ENCODE data around the gene TBL1XR1.
"Not testable (repeated sequence)": the region's sequence is repeated elsewhere in the genome, so short reads cannot be mapped to it uniquely, and the experiment has no call there.

TBL1XR1 gene

DNA sequence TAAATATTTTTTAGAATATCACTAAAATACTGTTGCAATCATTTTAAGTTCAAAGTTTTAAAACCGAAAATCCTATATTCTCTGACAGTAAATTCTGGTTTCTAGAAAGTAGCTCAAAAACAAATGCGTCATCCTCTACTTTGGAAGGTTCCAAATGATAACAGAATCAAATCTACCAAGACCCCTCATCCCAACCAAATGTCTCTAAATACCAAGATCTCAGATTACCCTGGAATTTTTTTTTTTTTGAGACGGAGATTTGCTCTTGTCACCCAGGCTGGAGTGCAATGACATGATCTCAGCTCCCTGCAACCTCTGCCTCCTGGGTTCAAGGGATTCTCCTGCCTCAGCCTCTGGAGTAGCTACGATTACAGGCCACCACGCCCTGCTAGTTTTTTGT lies 16.8 kb downstream of the TBL1XR1 start:
- no peak for DNase-seq

DNA sequence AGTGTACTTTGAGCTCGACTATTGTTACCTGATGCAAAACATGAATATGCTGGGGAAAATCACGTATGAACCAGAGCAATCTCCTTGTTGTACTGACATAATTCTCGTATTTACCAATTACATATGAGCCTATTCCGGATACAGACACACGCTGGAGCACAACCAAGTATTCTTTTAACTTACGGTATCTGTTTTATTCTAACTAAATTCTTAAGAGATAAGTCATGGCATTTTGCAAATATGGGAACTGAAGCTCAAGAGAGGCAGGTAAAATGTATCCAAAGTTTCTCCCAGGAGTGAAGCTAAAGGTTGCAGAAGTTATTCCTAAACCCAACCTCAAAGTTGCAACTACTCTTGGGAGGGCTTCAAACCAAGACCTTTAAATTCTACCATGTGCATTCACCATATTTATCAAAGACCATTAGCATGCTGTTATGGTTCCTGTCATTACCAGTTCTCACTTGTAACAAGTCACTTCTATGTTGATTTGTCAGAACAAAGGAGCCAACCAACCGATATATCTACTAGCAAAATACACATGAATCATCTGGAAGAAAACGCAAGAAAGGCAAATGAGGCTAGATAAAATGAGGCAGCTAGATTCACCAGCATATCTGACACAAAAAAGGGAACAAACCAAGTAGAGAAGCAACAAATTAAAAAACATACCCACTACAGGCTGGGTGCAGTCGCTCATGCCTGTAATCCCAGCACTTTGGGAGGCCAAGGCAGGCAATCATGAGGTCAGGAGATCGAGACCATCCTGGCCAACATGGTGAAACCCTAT lies 17.8 kb downstream of the TBL1XR1 start:
- DNase-seq = no peak

DNA sequence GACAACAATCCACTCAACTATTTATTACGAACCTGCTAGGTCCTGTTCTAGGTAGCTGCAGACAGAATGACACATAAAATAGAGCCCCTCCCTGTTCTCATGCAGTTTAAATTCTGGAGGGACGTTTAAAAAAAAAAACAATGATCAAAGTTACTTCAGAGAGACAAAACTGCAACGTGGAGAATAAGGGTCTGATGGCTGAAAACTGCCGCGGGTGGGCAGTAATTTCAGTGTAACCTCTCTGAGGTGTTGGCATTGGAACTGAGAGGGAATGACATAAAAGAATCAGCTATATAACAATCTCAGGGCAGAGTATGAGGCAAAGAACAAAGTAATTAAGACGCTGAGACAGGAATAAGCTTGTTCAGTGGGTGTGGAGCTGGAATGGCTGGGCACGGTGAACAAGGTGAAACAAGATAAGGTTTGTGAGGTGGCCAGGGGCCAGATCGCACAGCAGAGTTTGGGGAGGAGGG lies 19.5 kb downstream of the TBL1XR1 start:
- no peak for DNase-seq

DNA sequence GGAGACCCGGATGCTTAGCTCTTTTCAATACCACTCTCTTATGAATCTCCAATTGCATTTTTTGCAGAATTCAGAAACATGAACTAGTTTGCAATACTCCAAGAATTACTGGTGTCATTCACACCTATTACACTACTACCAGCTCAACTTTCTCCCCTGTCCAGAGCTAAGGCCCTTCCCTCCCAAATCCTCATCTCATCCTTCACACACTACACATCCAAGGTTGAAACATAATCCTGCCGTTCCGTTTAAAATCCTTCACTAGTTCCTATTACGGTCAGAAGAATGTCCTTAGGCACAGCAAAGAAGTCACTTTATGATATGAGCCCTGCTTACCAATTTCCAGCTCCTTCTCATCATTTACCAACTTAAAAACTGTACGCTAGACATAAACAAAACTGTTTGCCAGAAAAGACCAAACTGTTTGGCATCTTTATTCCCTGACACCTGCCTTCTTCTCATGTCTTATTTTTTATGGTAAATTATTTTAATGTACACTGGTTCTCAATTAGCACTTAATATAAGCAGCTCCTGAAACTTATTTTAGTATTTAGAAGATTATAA lies 22.6 kb downstream of the TBL1XR1 start:
- DNase-seq = no peak

DNA sequence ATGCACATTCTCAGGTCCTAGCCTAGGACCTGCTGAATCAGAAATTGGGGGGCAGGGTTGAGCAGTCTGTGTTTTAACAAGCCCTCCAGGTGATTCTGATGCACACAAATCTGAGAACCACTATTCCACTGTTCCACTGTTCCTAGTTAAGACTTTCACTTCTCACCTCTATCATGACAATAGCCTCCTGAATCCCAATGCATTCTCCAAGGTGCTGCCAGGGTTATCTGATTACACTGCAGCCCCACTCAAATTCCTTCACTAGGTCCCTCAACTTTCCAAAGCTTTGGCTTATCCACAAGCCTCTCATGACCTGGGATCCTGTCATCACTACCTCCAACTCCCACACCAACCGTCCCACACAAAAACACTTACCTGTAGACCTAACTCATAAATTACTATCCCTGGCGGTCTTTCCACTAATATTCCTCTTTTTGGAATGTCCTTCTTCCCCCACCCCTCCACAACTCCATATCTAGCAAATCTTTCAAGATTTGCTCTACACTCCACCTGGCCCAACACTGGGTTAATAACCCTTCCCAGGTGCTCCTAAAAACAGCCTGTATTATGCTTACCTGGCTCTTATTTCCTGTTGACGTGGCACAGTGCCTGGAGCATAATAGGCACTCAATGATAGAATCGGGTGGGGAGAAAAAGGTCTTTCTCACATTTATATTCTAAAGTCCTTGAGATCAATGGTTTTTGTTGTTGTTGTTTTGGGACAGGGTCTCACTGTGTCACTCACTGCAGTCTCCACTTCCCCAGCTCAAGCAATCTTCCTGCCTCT lies 27.2 kb downstream of the TBL1XR1 start:
- no peak for DNase-seq

DNA sequence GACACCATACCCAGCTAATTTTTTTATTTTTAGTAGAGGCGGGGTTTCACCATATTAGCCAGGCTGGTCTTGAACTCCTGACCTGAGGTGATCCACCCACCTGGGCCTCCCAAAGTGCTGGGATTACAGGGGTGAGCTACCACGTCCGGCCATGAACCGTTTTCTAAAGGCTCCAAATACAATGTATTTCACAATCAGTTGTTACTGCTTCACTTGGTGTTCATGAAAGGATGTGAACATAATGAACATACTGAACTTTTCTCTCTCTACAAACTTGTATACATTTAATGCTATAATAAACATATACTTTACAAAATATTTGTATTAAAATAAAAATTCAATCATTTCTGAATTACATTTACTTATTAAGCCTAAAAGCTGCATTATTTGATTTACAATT lies 28.9 kb downstream of the TBL1XR1 start:
- DNase-seq = no peak

DNA sequence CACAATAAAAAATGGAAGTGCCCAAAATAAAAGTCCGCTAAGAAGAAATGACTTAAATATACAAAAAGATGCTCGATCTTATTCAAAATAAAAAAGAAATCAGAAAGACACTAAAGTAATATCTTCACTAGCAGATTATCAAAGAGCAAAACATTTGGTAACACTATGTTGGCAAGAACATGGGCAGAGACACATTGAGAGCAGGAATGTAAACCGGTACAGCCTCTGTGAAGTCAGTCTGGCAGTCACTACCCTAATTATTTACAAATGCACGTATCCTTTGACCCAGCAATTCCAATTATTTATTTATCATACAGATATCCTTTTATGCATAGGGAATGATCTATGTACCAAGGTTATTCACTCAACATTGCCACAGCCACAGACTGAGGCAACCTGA lies 34.5 kb downstream of the TBL1XR1 start:
- no peak for DNase-seq

DNA sequence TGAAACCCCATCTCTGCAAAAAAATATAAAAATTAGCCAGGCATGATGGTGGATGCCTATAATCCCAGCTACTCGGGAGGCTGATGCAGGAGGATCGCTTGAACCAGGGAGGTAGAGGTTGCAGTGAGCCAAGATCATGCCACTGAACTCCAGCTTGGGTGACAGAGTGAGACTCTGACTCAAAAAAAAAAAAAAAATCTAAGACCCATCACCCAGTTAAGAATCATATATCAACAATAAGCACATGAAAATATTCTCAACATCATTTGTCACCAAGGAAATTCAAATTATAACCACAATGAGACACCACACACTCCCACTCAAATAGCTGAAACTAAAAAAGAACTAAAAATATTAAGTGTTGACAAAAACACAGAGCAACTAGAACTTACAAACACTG lies 35.7 kb downstream of the TBL1XR1 start:
- DNase-seq = not testable (repeated sequence)

DNA sequence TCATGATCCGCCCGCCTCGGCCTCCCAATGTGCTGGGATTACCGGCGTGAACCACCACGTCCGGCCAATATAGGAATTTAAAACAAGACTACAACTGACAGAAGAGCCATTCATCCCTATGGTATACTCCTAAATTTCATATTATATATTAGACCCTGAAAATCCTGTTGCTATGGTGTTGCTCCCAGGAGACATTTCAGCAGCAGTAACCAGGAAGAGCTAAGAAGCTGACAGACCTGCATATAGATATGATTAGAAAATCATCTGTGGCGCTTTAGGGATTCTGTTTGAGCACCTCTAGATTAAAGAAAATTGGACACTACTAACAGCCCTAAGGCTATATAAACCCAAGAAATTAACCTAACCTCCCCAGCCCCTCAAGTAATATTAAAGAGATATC lies 38.8 kb downstream of the TBL1XR1 start:
- no peak for DNase-seq

DNA sequence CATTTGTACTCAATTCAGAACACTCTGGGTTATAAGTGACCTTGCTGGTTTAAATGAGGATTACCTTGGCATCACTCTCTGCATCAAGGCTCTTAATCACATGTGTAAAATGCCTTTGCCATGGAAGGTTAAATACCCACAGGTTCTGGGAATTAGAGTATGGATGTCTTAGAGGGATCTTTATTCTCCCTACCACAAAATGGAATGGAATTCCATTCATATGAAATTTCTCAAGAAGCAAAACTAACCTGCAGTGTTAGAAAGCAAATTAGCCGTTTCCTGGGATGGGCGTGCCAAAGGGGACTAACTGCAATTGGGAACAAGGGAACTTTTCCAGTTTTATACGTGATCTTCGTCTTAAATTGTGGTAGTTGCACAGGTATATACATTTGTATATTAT lies 39.8 kb downstream of the TBL1XR1 start:
- DNase-seq = no peak

DNA sequence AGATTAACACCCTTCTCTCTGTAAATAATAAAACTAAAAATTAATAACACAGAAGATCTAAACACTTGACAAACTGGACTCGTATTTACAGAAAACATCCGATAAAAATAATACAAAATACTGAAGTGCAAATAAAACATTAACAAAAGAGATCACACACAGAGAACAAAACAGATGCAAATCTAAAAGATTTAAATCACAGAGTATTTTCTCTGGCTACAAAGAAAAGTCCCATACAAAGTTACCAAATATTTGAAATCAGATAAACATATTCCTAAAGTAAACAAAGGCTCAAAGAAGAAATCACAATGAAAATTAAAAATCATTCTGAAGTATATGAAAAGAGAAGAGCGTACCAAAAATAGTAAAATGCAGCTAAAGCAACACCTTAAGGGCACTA lies 42.5 kb downstream of the TBL1XR1 start:
- DNase-seq = no peak

DNA sequence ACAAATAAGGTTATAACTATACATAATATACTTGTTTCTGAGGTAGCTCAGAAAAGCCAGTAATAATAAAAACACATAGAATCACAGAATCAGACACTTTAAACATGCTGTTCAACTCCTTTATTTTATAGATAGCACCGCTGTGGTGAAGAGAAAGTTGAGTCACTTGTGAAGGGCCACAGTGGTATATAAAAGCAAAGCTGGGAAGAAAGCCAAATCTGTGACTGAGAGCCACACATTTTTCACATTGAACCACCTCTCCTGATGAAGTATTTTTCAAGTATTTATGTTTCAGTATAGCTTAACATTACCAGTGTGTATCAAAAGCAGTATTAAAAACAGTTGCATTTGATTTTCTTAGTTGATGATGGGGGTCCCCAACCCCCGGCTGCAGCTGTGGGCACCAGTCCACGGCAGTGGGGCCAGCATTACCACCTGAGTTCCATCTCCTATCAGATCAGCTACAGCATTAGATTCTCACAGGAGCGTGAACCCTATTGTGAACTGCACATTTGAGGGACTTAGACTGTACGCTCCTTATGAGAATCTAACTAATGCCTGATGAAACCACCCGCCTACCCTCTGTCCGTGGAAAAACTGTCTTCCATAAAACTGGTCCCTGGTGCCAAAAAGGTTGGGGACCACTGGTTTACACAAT lies 46.2 kb downstream of the TBL1XR1 start:
- no peak for DNase-seq

DNA sequence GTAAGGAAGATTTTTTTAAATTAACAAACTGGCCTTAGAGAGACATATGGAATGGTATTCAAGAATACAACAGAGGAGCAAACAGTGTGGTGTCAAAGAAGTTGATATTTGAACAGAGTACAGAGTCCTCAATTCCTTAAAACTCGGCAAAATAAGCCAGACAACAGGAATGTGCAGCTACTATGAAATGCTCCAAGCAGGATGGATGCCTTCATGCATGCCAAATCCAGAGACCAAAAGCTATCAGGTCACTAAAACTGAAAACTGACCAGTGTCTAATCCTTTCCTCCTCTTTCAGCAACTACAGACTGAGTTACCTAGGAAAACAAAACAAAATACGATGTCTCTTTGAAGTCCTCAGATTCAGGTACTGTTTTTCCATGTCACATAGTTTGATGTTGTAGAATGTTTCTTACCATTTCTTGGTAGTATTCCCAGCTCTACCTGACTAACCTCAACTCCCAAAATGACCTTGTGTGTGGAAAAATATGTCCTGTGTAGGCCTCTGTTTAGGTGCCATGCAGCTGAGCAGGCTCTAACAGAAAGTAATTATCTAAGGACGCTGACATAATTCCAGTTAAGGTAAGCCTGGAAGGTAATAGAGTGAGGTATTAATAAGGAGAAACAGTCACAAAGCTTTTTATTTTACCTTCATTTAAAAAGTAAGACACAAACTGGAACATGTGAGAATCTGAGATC lies 46.9 kb downstream of the TBL1XR1 start:
- no peak for DNase-seq

DNA sequence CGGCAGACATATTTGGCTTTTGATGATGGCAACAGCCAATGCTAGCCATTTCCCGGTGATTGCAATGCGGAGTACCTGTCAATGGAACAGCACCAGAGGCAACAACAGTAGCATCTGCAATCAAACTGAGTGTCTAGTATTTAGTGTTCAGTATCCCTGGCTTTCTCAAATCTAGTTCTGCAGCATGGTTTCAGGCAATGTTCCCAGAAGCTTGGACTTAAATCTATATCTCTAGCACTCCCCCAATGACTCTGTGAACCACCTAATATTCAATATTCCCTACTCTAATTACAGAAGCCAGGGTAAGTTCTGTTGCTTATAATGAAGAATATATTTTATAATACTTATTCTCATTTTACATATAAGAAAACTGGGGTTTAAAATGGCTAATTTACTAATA lies 48.2 kb downstream of the TBL1XR1 start:
- no peak for DNase-seq

DNA sequence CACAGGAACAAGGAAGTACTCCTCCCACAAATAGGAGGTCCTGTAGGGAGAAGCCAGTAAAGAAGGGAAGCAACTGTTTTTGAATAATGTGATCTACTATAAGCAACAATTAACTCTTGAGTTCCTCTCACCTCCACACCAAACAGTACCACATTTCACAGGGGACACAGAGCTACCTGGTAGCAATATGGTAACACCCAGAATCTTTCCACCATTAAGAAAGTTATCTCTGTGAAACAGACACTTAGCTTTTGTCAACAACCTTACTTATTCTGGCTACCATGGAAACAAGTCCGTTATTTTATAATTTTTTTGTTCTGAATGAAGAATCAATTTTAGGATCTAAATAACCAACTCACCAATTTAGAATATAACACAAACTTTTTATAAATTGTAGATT lies 49.5 kb downstream of the TBL1XR1 start:
- DNase-seq = no peak

DNA sequence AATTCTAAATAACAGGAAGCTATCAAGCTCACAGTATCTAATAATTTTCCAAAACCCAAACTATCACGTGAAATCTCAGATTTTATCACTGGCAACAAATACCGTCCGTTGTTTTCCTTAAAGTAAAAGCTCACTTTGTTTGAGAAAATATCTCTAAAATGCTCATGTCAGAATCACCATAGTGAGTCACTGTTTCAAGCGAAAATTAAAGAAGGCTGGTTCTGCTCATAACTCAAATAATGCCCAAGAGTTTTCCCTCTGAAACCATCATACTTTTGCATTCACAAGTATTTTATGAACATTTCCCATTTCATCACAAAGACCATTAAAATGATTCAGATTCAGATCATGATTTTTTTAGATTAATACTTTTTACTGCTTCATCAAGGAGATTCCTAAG lies 50.6 kb downstream of the TBL1XR1 start:
- no peak for DNase-seq

DNA sequence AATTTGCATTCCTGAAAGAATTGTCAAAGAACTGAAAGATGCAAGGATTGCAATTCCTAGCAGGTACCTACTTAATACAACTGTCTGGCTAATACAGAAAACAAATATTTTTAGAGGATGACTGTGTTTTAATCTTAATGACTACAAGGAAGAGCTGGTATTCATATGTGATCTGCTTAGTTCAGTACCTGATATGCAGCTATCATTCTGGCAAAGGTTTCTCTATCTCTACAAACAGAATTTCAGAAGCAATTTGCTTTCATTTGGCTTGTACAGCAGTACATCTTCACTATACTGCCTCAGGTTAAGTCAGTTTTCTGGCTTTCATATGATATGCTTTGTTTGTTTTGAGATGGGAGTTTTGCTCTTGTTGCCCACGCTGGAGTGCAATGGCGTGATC lies 51.3 kb downstream of the TBL1XR1 start:
- DNase-seq = no peak

DNA sequence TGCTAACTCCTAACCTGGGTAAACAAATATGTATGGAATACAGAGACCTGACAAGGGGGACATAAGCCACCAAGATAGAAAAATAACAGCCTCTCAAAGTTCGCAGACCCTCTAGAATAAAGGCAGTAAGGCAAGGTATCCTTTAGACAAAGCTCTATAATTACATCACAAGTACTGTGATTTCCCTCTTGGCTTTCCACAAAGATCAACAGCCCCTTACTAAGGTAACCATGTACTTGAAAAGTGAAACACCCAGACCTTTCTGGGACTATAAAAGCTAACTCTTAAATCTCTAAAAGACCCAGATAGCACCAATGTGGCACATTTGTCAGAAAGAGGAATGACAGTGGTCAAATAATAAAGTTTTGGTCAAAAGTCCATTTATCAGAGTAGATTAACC lies 51.9 kb downstream of the TBL1XR1 start:
- no peak for DNase-seq

DNA sequence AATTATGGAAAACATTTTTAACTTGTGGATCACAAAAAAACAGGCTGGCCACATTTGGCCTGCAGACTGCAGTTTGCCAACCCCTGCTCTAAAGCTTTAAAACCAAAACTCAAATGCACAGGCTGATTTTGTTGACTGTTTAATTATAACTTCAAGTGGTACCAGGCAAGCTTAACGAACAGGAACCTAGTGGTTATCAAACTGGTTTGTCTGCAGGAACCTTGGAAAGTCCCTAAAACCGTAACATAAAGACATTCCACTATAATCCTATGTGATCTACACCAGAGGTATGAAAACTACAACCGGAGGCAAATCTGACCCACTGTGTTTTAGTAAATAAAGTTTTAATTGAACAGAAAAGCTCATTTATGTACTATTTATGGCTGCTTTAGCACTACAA lies 52.4 kb downstream of the TBL1XR1 start:
- DNase-seq = no peak

DNA sequence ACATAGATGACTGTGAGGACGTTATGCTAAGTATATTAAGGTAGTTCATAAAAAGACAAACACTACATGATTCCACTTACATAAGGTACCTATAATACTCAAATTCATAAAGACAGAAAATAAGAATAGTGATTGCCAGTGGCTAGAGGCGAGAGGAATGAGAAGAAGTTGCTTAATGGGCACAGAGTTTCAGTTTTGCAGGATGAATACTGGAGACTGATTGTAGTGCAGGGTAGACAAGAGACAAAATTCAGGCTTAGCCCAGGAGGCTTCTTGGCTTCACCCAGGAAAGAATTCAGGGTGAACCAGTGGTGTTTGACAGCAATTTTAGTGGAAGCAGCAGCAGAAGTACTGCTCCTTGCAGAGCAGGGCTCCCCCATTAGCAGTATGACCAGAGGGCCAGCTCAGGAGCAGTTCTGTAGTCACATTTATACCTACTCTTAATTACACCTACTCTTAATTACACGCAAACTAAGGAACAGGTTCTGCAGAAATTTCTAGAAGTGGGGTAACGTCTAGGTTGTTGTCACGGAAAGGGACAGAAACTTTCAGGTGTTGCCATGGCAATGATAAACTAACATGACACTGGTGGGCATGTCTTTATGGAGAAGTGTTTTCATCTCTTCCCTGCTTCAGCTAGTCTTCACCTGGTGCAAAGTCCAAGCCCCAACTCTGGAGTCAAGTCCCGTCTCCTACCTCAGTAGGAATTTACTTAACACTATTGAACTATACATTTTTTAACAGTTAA lies 55.2 kb downstream of the TBL1XR1 start:
- no peak for DNase-seq

DNA sequence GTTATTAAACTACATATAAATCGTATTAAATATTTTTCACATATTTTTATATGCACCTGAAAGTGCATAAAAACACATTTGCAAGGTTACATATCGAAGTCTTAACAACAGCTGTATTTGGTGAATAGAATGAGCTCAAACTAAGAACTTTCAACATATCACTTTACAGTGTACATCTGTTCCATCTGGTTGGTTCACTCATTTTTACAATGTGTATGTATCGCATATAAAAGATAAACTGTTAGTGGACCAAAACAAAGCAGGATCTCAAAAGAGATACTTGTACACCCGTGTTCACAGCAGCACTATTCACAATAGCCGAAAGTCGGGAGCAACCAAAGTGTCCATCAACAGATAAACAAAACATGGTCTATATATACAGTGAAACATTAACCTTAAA lies 55.8 kb downstream of the TBL1XR1 start:
- no peak for DNase-seq

DNA sequence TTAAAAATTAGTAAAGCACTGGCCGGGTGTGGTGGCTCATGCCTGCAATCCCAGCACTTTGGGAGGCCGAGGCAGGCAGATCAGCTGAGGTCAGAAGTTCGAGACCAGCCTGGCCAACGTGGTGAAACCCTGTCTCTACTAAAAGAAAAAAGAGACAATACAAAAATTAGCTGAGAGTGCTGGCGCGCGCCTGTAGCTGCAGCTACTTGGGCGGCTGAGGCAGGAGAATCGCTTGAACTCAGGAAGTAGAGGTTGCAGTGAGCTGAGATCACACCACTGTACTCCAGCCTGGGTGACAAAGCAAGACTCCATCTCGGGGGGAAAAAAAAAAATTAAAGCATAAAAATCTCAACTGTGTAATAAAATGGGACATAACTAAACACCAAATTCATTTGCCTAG lies 58.1 kb downstream of the TBL1XR1 start:
- DNase-seq = not testable (repeated sequence)

Measured in retina (tissue), 1 donor.